ENCODE measurements around the gene RWDD1. TPM values are rescaled to one million over a fixed set of nuclear protein-coding genes. Genes with fewer than 3 reads are reported as not detected.

RWDD1 gene
- total RNA-seq, 1 experiment from 2014 or later, result 22.9 TPM

DNA sequence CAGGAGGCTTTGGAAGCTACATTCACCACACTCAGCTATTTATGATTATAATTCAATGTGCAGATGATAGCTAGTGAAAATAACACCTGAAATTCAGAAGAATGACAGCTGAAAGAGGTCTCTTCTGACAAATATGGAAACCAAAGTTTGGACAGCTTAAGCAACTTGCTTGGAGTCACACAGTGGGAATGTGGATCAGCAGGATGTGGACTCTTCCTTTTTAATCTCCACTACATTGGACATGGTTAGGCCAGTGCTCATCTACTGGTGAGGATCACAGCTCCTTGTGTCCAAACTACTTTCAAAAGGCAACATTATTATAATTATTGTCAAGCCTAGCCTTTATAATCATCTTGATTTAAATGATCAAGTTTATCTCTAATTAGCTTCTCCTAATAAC, 36.2 kb upstream of the RWDD1 start:
- ChIA-PET CTCF (interaction anchor here (1.4 kb wide), 1 partner anchor 247 kb away, joined by 7 read pairs; no protein-coding TSS in a partner anchor), POLR2A (ENCODE audit: unreplicated experiment) (no interaction called here)
- Histone ChIP-seq H3K4me3 (no peak overlapping the region), H3K4me2 (no peak overlapping the region), H4K20me1 (ENCODE audit: insufficient read depth) (no peaks in the 10 kb centered on the region), H3K9me2 (ENCODE audit: insufficient read depth) (no peaks in the 10 kb centered on the region), H3F3A (ENCODE audit: insufficient read depth, low read depth) (no peaks in the 10 kb centered on the region), H3K4me1 (replicated peaks; ENCODE audit: insufficient read depth) (no peaks in the 10 kb centered on the region; the same call in 1 of the 2 replicates), H3K27me3 (ENCODE audit: insufficient read depth, low read depth) (no peaks in the 10 kb centered on the region), H3K9me3 (ENCODE audit: insufficient read depth, low read depth) (no peaks in the 10 kb centered on the region), H3K79me2 (ENCODE audit: low read depth) (no peaks in the 10 kb centered on the region), H2AFZ (no peak overlapping the region), H3K36me3 (ENCODE audit: low read depth) (no peaks in the 10 kb centered on the region), H3K27ac (no peak overlapping the region)
- TF ChIP-seq, protein P1, sequence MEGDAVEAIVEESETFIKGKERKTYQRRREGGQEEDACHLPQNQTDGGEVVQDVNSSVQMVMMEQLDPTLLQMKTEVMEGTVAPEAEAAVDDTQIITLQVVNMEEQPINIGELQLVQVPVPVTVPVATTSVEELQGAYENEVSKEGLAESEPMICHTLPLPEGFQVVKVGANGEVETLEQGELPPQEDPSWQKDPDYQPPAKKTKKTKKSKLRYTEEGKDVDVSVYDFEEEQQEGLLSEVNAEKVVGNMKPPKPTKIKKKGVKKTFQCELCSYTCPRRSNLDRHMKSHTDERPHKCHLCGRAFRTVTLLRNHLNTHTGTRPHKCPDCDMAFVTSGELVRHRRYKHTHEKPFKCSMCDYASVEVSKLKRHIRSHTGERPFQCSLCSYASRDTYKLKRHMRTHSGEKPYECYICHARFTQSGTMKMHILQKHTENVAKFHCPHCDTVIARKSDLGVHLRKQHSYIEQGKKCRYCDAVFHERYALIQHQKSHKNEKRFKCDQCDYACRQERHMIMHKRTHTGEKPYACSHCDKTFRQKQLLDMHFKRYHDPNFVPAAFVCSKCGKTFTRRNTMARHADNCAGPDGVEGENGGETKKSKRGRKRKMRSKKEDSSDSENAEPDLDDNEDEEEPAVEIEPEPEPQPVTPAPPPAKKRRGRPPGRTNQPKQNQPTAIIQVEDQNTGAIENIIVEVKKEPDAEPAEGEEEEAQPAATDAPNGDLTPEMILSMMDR (conservative IDR thresholded peaks at IDR 0.05), result no peak
- no TSS peak for BruUV-seq (replicated peaks)
- peak in 1 of 2 experiments; percentile 56 for DNase-seq
- intact Hi-C loops (cut with micrococcal nuclease; ENCODE audit: unreplicated experiment), result loop anchor here (10.0 kb wide), 1 partner anchor 310 kb away; no protein-coding TSS in a partner anchor

DNA sequence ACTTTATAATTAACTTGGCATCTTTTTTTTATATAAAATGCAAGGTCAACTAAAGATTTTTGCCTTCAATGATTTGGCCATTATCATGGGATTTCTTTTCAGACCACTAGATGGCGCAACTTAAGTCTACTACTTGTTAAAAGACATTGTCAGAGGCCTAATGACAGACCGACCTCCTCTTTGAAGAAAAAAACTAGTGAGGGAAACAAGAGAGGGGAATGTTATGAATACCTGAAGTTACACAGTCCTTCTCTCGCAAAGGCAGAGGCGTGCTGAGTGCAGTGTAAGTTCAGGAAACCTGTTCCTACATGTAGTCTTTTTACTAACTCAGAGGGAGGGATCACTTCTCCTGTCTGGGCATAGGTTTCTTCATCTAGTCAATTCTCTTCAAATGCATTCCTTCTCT, 35.1 kb upstream of the RWDD1 start:
- peak overlapping the region; percentile 46; the same call in 1 of the 2 replicates for H2AFZ ChIP-seq
- H3K9me2 ChIP-seq (ENCODE audit: insufficient read depth), result no peaks in the 10 kb centered on the region
- intact Hi-C loops (cut with micrococcal nuclease; ENCODE audit: unreplicated experiment), result loop anchor here (1.0 to 10.0 kb wide), 3 partner anchors 22 to 309 kb away; no protein-coding TSS in a partner anchor
- H3K4me2 ChIP-seq, result no peak overlapping the region
- H3K27ac ChIP-seq, result no peak overlapping the region
- H3K4me1 ChIP-seq (replicated peaks; ENCODE audit: insufficient read depth), result no peaks in the 10 kb centered on the region; the same call in 1 of the 2 replicates
- H3F3A ChIP-seq (ENCODE audit: insufficient read depth, low read depth), result no peaks in the 10 kb centered on the region
- peak; percentile 14 to 66 for DNase-seq
- no peaks in the 10 kb centered on the region for H4K20me1 ChIP-seq (ENCODE audit: insufficient read depth)
- H3K4me3 ChIP-seq, result no peak overlapping the region
- H3K27me3 ChIP-seq (ENCODE audit: insufficient read depth, low read depth), result no peaks in the 10 kb centered on the region
- no TSS peak for BruUV-seq (replicated peaks)
- CTCF ChIA-PET, result interaction anchor here (0.6 kb wide), 1 partner anchor 165 kb away, joined by 3 read pairs; no protein-coding TSS in a partner anchor
- POLR2A ChIA-PET (ENCODE audit: unreplicated experiment), result no interaction called here
- no peaks in the 10 kb centered on the region for H3K36me3 ChIP-seq (ENCODE audit: low read depth)
- no peaks in the 10 kb centered on the region for H3K79me2 ChIP-seq (ENCODE audit: low read depth)
- TF ChIP-seq, protein P1 (conservative IDR thresholded peaks at IDR 0.05), result peak; percentile 91
- no peak for TF ChIP-seq EZH2 (IDR thresholded peaks at IDR 0.05; ENCODE audit: low read depth)
- no peaks in the 10 kb centered on the region for H3K9me3 ChIP-seq (ENCODE audit: insufficient read depth, low read depth)

DNA sequence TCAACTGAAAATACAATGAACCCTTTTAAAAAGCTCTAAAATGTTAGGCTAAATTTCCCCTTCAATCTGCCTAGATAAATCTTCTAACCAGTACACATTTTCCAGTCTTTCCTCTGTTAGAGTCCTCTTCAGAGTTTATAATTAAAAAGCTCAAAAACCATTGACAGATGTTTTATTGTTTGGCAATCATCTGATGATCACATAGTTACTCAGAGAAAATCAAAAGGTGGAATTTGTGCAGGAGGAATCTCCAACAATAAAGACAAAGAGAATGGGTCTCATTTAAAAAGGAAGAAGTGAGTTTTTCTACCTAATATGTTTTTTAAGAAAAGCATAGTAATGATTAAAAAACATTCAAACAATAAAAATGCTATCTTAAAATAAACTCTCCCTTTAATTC, 28.9 kb upstream of the RWDD1 start:
- H2AFZ ChIP-seq, result no peak overlapping the region
- H3F3A ChIP-seq (ENCODE audit: insufficient read depth, low read depth), result no peaks in the 10 kb centered on the region
- DNase-seq, result no peak
- intact Hi-C loops (cut with micrococcal nuclease; ENCODE audit: unreplicated experiment), result no loop called here
- no peak overlapping the region for H3K27ac ChIP-seq
- H3K4me3 ChIP-seq, result no peak overlapping the region
- H4K20me1 ChIP-seq (ENCODE audit: insufficient read depth), result no peaks in the 10 kb centered on the region
- no TSS peak for BruUV-seq (replicated peaks)
- TF ChIP-seq, protein P1 (conservative IDR thresholded peaks at IDR 0.05), result no peak
- TF ChIP-seq EZH2 (IDR thresholded peaks at IDR 0.05; ENCODE audit: low read depth), result no peak
- no peaks in the 10 kb centered on the region for H3K36me3 ChIP-seq (ENCODE audit: low read depth)
- POLR2A ChIA-PET (ENCODE audit: unreplicated experiment), result interaction anchor here (0.7 kb wide), 1 partner anchor 38 kb away, joined by 4 read pairs; no protein-coding TSS in a partner anchor
- H3K9me3 ChIP-seq (ENCODE audit: insufficient read depth, low read depth), result no peaks in the 10 kb centered on the region
- H3K4me2 ChIP-seq, result no peak overlapping the region
- H3K79me2 ChIP-seq (ENCODE audit: low read depth), result no peaks in the 10 kb centered on the region
- no peaks in the 10 kb centered on the region for H3K4me1 ChIP-seq (replicated peaks; ENCODE audit: insufficient read depth)
- no peaks in the 10 kb centered on the region for H3K9me2 ChIP-seq (ENCODE audit: insufficient read depth)
- CTCF ChIA-PET, result interaction anchor here (1.6 kb wide), 1 partner anchor 19 kb away, joined by 4 read pairs; no protein-coding TSS in a partner anchor
- no peaks in the 10 kb centered on the region for H3K27me3 ChIP-seq (ENCODE audit: insufficient read depth, low read depth)
